NB4 (cell line): ENCODE results near the gene GPX2.

Experiments used
- MYC ChIP-seq: IDR thresholded peaks from 2 replicates; pipeline ENCODE4 v1.6.1; 2011; ENCODE audit warnings: low read depth, low read length
- POLR2A ChIP-seq: IDR thresholded peaks from 2 replicates; pipeline ENCODE4 v1.6.1; 2011; ENCODE audit warnings: mild to moderate bottlenecking; ENCODE audit not compliant: insufficient read length; ENCODE audit errors: extremely low read depth
- TF ChIP-seq, protein P1 (sequence below): IDR thresholded peaks from one replicate; pipeline ENCODE4 v1.5.1; 2012; ENCODE audit warnings: low read depth, low read length
- TF ChIP-seq, protein P2 (sequence below): IDR thresholded peaks from 2 replicates; pipeline ENCODE4 v1.6.1; 2011; ENCODE audit warnings: low read depth, low read length

DNA sequence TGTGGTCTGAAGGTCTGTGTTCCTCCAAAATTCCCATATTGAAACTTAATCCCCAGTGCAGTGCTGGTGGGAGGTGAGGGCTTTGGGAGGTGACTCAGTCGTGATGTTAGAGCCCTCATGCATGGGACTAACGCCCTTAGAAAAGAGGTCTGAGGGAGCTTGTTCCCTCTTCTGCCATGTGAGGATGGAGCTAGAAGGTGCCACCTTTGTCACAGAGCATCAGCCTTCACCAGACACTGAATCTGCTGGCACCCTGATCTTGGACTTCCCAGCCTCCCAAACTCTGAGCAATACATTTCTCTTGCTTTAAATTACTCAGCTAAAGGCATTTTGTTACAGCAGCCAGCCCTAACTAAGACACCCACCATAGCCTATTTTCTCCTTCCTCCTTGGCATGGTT lies 15.7 kb upstream of the GPX2 start:
- TF ChIP-seq, protein P1, sequence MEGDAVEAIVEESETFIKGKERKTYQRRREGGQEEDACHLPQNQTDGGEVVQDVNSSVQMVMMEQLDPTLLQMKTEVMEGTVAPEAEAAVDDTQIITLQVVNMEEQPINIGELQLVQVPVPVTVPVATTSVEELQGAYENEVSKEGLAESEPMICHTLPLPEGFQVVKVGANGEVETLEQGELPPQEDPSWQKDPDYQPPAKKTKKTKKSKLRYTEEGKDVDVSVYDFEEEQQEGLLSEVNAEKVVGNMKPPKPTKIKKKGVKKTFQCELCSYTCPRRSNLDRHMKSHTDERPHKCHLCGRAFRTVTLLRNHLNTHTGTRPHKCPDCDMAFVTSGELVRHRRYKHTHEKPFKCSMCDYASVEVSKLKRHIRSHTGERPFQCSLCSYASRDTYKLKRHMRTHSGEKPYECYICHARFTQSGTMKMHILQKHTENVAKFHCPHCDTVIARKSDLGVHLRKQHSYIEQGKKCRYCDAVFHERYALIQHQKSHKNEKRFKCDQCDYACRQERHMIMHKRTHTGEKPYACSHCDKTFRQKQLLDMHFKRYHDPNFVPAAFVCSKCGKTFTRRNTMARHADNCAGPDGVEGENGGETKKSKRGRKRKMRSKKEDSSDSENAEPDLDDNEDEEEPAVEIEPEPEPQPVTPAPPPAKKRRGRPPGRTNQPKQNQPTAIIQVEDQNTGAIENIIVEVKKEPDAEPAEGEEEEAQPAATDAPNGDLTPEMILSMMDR = no peak
- TF ChIP-seq, protein P2, sequence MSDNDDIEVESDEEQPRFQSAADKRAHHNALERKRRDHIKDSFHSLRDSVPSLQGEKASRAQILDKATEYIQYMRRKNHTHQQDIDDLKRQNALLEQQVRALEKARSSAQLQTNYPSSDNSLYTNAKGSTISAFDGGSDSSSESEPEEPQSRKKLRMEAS = no peak
- TF ChIP-seq POLR2A (no peak), MYC (no peak)
